ENCODE measurements around the gene ENDOD1. TPM values are rescaled to one million over a fixed set of nuclear protein-coding genes. Genes with fewer than 3 reads are reported as not detected.

The ENDOD1 gene
- total RNA-seq, 1 donor from 2014 or later, result 12.3 TPM

DNA sequence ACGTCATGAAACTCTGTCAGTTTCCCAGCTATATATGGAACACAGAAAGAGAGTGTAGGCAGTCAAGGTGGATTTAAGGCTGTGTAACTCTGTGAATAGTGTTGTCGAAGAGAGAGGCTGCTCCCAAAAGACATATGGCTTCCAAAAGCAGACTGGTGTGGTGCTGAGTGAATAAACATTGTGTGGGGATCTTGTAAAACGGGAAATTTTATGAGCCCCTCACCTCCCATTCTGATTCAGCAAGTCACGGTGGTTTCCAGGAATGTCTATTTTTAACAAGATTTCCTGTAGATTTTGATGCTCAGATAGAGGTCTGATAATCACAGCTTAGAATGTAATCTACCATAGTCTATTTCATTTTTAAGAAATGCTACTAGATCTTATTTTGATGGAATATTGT is 73.5 kb downstream of the ENDOD1 start:
- DNase-seq (ENCODE audit: low read depth, low spot score), result no peak
- Mint-ChIP-seq H3K27me3 (ENCODE audit: low read depth) (no peaks in the 10 kb centered on the region), H3K4me3 (no peak overlapping the region), H3K4me1 (peaks cover 8% of the 10 kb centered on the region), H3K9me3 (peaks cover 3% of the 10 kb centered on the region), H3K27ac (ENCODE audit: unreplicated experiment) (no peak overlapping the region), H3K36me3 (ENCODE audit: low read depth) (no peaks in the 10 kb centered on the region)
- no peak for TF ChIP-seq CTCF (conservative IDR thresholded peaks at IDR 0.05)

GRCh38 chr11:95165638-95166037 is 76.0 kb downstream of the ENDOD1 start:
- Mint-ChIP-seq H3K27me3 (ENCODE audit: low read depth) (no peaks in the 10 kb centered on the region), H3K27ac (ENCODE audit: unreplicated experiment) (no peak overlapping the region), H3K36me3 (ENCODE audit: low read depth) (peaks cover 4% of the 10 kb centered on the region), H3K4me1 (peaks cover 5% of the 10 kb centered on the region), H3K9me3 (no peaks in the 10 kb centered on the region), H3K4me3 (no peak overlapping the region)
- no peak for DNase-seq (ENCODE audit: low read depth, low spot score)
- TF ChIP-seq CTCF (conservative IDR thresholded peaks at IDR 0.05), result no peak

- Mint-ChIP-seq H3K27me3 (ENCODE audit: low read depth) (no peaks in the 10 kb centered on the region), H3K36me3 (ENCODE audit: low read depth) (peaks cover 4% of the 10 kb centered on the region), H3K4me3 (no peak overlapping the region), H3K4me1 (no peaks in the 10 kb centered on the region), H3K27ac (ENCODE audit: unreplicated experiment) (no peak overlapping the region), H3K9me3 (no peaks in the 10 kb centered on the region)
- DNase-seq (ENCODE audit: low read depth, low spot score), result no peak
- TF ChIP-seq CTCF (conservative IDR thresholded peaks at IDR 0.05), result no peak
Observed at GRCh38 chr11:95166781-95167180, 77.1 kb downstream of the ENDOD1 start.

- no peak for TF ChIP-seq CTCF (conservative IDR thresholded peaks at IDR 0.05)
- DNase-seq (ENCODE audit: low read depth, low spot score), result no peak
- Mint-ChIP-seq H3K36me3 (ENCODE audit: low read depth) (peaks cover 4% of the 10 kb centered on the region), H3K27ac (ENCODE audit: unreplicated experiment) (no peak overlapping the region), H3K9me3 (no peaks in the 10 kb centered on the region), H3K27me3 (ENCODE audit: low read depth) (no peaks in the 10 kb centered on the region), H3K4me3 (no peak overlapping the region), H3K4me1 (no peaks in the 10 kb centered on the region)
Observed at GRCh38 chr11:95170294-95170693, 80.6 kb downstream of the ENDOD1 start.

DNA sequence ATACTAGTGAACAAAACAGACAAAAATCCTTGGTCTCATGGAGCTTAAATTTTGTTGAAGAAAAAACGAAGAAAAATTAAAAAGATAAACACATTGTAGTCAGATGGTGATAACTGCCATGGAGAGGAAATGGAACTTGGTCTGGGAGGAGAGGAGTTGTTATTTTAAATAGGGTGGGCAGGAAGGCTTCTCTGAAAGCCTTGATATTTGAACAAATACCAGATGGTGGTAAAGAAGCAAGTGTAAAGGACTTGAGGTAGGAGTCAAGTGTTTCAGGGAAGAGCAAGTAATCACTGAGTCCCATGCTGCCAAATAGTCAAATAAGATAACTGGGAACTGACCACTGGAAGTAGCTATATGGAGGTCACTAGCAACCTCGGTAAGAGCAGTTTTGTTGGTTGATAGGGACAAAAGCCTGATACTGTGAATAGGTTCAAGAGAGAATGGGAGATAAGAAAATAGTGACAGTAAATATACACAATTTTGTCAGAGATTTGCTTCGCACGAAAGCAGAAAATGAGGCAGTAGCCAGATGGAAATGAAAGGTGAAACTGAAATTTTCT is 86.3 kb downstream of the ENDOD1 start:
- H3K27ac Mint-ChIP-seq (ENCODE audit: unreplicated experiment), result no peak overlapping the region
- TF ChIP-seq CTCF (conservative IDR thresholded peaks at IDR 0.05), result no peak

More for the DNA sequence above, 86.3 kb downstream of the ENDOD1 start:
- no peaks in the 10 kb centered on the region for H3K9me3 Mint-ChIP-seq
- H3K4me3 Mint-ChIP-seq, result no peak overlapping the region
- H3K36me3 Mint-ChIP-seq (ENCODE audit: low read depth), result peaks cover 5% of the 10 kb centered on the region
- no peaks in the 10 kb centered on the region for H3K4me1 Mint-ChIP-seq
- DNase-seq (ENCODE audit: low read depth, low spot score), result no peak
- H3K27me3 Mint-ChIP-seq (ENCODE audit: low read depth), result no peaks in the 10 kb centered on the region

Other genes starting within 250 kb of the ENDOD1 start
- 80.2 and 88.0 TPM in 2 replicates for gene CWC15, start 116.3 kb upstream of the ENDOD1 start, total RNA-seq
- gene KDM4D, start 116.1 kb upstream of the ENDOD1 start, total RNA-seq, result 3.1 and 3.2 TPM in 2 replicates
- not detected in 2 replicates for gene KDM4E, start 64.6 kb upstream of the ENDOD1 start, total RNA-seq
- gene KDM4F, start 40.4 kb upstream of the ENDOD1 start, total RNA-seq, result not detected in 2 replicates
- 32.5 and 40.4 TPM in 2 replicates for gene SRSF8, start 22.9 kb upstream of the ENDOD1 start, total RNA-seq
- 77.8 and 80.8 TPM in 2 replicates for gene SESN3, start 141.4 kb downstream of the ENDOD1 start, total RNA-seq